Nephron progenitor cell (in vitro differentiated cells): Measurements from ENCODE around the gene PGD.

ENCODE experiments used
- DNase-seq: peaks from one replicate; pipeline ENCODE4 v3.0.0; 2021
- H3K27ac Mint-ChIP-seq: 2 replicates; pipeline ENCODE4 v1.8.0; 2021; ENCODE audit warnings: mild to moderate bottlenecking, moderate library complexity, mixed read lengths
- H3K27me3 Mint-ChIP-seq: 2 replicates; pipeline ENCODE4 v1.8.0; 2021; ENCODE audit warnings: mild to moderate bottlenecking, low read depth, mixed read lengths; ENCODE audit not compliant: poor library complexity
- H3K36me3 Mint-ChIP-seq: 2 replicates; pipeline ENCODE4 v1.8.0; 2021; ENCODE audit warnings: low read depth, mixed read lengths
- H3K4me1 Mint-ChIP-seq: 2 replicates; pipeline ENCODE4 v1.8.0; 2021; ENCODE audit warnings: mixed read lengths
- H3K4me3 Mint-ChIP-seq: 2 replicates; pipeline ENCODE4 v1.8.0; 2021; ENCODE audit warnings: mild to moderate bottlenecking, moderate library complexity, mixed read lengths
- H3K9me3 Mint-ChIP-seq: 2 replicates; pipeline ENCODE4 v1.8.0; 2021; ENCODE audit warnings: mild to moderate bottlenecking, moderate library complexity, mixed read lengths
- CTCF ChIP-seq: fragments of 200-600 bp; sonication (generic); IDR thresholded peaks from 2 replicates; pipeline ENCODE4 v1.5.0; 2021; ENCODE audit warnings: antibody characterized with exemption

PGD gene

GRCh38 chr1:10380594-10381275 is 18.1 kb upstream of the PGD start:
- Mint-ChIP-seq H3K9me3 (no peaks in the 10 kb centered on the region), H3K36me3 (peaks cover 49% of the 10 kb centered on the region), H3K27me3 (peaks cover 2% of the 10 kb centered on the region), H3K4me3 (no peak overlapping the region), H3K4me1 (no peaks in the 10 kb centered on the region), H3K27ac (peak overlapping the region; percentile 76)
- TF ChIP-seq CTCF: no peak
- DNase-seq: no peak

- H3K4me3 Mint-ChIP-seq: no peak overlapping the region
- DNase-seq: no peak
- peaks cover 13% of the 10 kb centered on the region for H3K4me1 Mint-ChIP-seq
- no peaks in the 10 kb centered on the region for H3K9me3 Mint-ChIP-seq
- H3K27ac Mint-ChIP-seq: no peak overlapping the region
- peaks cover 36% of the 10 kb centered on the region for H3K36me3 Mint-ChIP-seq
- no peak for TF ChIP-seq CTCF
- H3K27me3 Mint-ChIP-seq: peaks cover 5% of the 10 kb centered on the region
These were observed 15.2 kb upstream of the PGD start for GRCh38 chr1:10383630-10384029.

- H3K4me3 Mint-ChIP-seq: no peak overlapping the region
- H3K27me3 Mint-ChIP-seq: peaks cover 5% of the 10 kb centered on the region
- DNase-seq: no peak
- no peak overlapping the region for H3K27ac Mint-ChIP-seq
- peaks cover 13% of the 10 kb centered on the region for H3K4me1 Mint-ChIP-seq
- H3K36me3 Mint-ChIP-seq: peaks cover 36% of the 10 kb centered on the region
- no peaks in the 10 kb centered on the region for H3K9me3 Mint-ChIP-seq
- no peak for TF ChIP-seq CTCF
These were observed 14.6 kb upstream of the PGD start for GRCh38 chr1:10384219-10384618.

GRCh38 chr1:10386761-10387676 is 11.8 kb upstream of the PGD start:
- TF ChIP-seq CTCF: no peak
- H3K9me3 Mint-ChIP-seq: no peaks in the 10 kb centered on the region
- H3K4me3 Mint-ChIP-seq: no peak overlapping the region

GRCh38 chr1:10387677-10388386 is 11.0 kb upstream of the PGD start:
- Mint-ChIP-seq H3K36me3 (peaks cover 33% of the 10 kb centered on the region), H3K9me3 (no peaks in the 10 kb centered on the region), H3K27ac (peak overlapping the region; percentile 84), H3K27me3 (peaks cover 5% of the 10 kb centered on the region), H3K4me1 (peaks cover 13% of the 10 kb centered on the region), H3K4me3 (no peak overlapping the region)
- no peak for TF ChIP-seq CTCF
- no peak for DNase-seq

More at GRCh38 chr1:10386761-10387676, 11.8 kb upstream of the PGD start:
- no peak for DNase-seq
- Mint-ChIP-seq H3K4me1 (peaks cover 13% of the 10 kb centered on the region), H3K27me3 (peaks cover 8% of the 10 kb centered on the region), H3K36me3 (peaks cover 34% of the 10 kb centered on the region), H3K27ac (peak overlapping the region; percentile 84)
